Fibroblast of pulmonary artery (primary cell): ENCODE measurements around the gene NDUFA8.
"Not testable (repeated sequence)": the region's sequence is repeated elsewhere in the genome, so short reads cannot be mapped to it uniquely, and the experiment has no call there.

ENCODE experiments used
- DNase-seq: peaks from one replicate; pipeline ENCODE4 v3.0.0-alpha.2; 2010; ENCODE audit warnings: low read depth
- H3K4me3 ChIP-seq: replicated peaks from 2 replicates; pipeline ENCODE4 v1.5.1; 2011; ENCODE audit warnings: low read depth, mild to moderate bottlenecking, control low read depth, low read length, moderate library complexity
- CTCF ChIP-seq: IDR thresholded peaks from 2 replicates; pipeline ENCODE4 v1.5.1; 2011; ENCODE audit warnings: mild to moderate bottlenecking, control low read depth, low read length, inconsistent platforms; ENCODE audit errors: missing control alignments

Gene NDUFA8

GRCh38 chr9:122122468-122122867 lies 37.1 kb downstream of the NDUFA8 start:
- H3K4me3 ChIP-seq: no peak overlapping the region
- no peak for TF ChIP-seq CTCF
- DNase-seq: no peak

GRCh38 chr9:122121931-122122330 lies 37.6 kb downstream of the NDUFA8 start:
- no peak for DNase-seq
- no peak overlapping the region for H3K4me3 ChIP-seq
- TF ChIP-seq CTCF: no peak

- no peak for TF ChIP-seq CTCF
- no peak overlapping the region for H3K4me3 ChIP-seq
- no peak for DNase-seq
Observed at GRCh38 chr9:122121391-122121790, 38.2 kb downstream of the NDUFA8 start.

- H3K4me3 ChIP-seq: no peak overlapping the region
- no peak for DNase-seq
- no peak for TF ChIP-seq CTCF
Observed at GRCh38 chr9:122120316-122121071, 39.1 kb downstream of the NDUFA8 start.

- no peak overlapping the region for H3K4me3 ChIP-seq
- DNase-seq: no peak
- TF ChIP-seq CTCF: no peak
Observed at GRCh38 chr9:122119721-122120120, 39.9 kb downstream of the NDUFA8 start.

GRCh38 chr9:122119166-122119521 lies 40.4 kb downstream of the NDUFA8 start:
- no peak for TF ChIP-seq CTCF
- H3K4me3 ChIP-seq: no peak overlapping the region
- DNase-seq: no peak

- peak; percentile 13 for DNase-seq
- no peak overlapping the region for H3K4me3 ChIP-seq
- TF ChIP-seq CTCF: no peak
Observed at GRCh38 chr9:122118343-122119165, 41.0 kb downstream of the NDUFA8 start.

GRCh38 chr9:122117241-122117640 lies 42.3 kb downstream of the NDUFA8 start:
- not testable (repeated sequence) for DNase-seq, H3K4me3 ChIP-seq
